Ishikawa (cell line): ENCODE results near the gene ADGRD2.
A peak's percentile ranks its signal among the peaks of the same experiment; 100 is the strongest.

Source experiments
- CEBPB ChIP-seq: IDR thresholded peaks from 2 replicates; pipeline ENCODE4 v1.6.1; 2012
- CREB1 ChIP-seq: IDR thresholded peaks from 2 replicates; pipeline ENCODE4 v1.6.1; 2012; ENCODE audit warnings: low read depth
- EGR1 ChIP-seq: IDR thresholded peaks from 2 replicates; pipeline ENCODE4 v1.6.1; 2012
- EP300 ChIP-seq: IDR thresholded peaks from 2 replicates; pipeline ENCODE4 v1.6.1; 2012; ENCODE audit warnings: borderline replicate concordance
- FOXM1 ChIP-seq: IDR thresholded peaks from 2 replicates; pipeline ENCODE4 v1.6.1; 2012; ENCODE audit warnings: low read depth, borderline replicate concordance
- MAX ChIP-seq: IDR thresholded peaks from 2 replicates; pipeline ENCODE4 v1.6.1; 2012
- NFIC ChIP-seq: IDR thresholded peaks from 2 replicates; pipeline ENCODE4 v1.6.1; 2012
- RAD21 ChIP-seq: IDR thresholded peaks from 2 replicates; pipeline ENCODE4 v1.6.1; 2012; ENCODE audit warnings: low read depth
- TAF1 ChIP-seq: IDR thresholded peaks from 2 replicates; pipeline ENCODE4 v1.6.1; 2012; ENCODE audit warnings: low read depth, mild to moderate bottlenecking
- TCF12 ChIP-seq: IDR thresholded peaks from 2 replicates; pipeline ENCODE4 v1.6.1; 2012; ENCODE audit warnings: low read depth
- TEAD4 ChIP-seq: IDR thresholded peaks from 2 replicates; pipeline ENCODE4 v1.6.1; 2012
- USF1 ChIP-seq: IDR thresholded peaks from 2 replicates; pipeline ENCODE4 v1.6.1; 2012
- YY1 ChIP-seq: IDR thresholded peaks from 2 replicates; pipeline ENCODE4 v1.6.1; 2012; ENCODE audit warnings: low read depth
- ZBTB7A ChIP-seq: IDR thresholded peaks from 2 replicates; pipeline ENCODE4 v1.6.1; 2012; ENCODE audit warnings: low read depth
- TF ChIP-seq, protein P1 (sequence below): IDR thresholded peaks from 2 replicates; pipeline ENCODE4 v1.6.1; 2012; ENCODE audit warnings: low read depth, mild to moderate bottlenecking

ADGRD2 gene

DNA sequence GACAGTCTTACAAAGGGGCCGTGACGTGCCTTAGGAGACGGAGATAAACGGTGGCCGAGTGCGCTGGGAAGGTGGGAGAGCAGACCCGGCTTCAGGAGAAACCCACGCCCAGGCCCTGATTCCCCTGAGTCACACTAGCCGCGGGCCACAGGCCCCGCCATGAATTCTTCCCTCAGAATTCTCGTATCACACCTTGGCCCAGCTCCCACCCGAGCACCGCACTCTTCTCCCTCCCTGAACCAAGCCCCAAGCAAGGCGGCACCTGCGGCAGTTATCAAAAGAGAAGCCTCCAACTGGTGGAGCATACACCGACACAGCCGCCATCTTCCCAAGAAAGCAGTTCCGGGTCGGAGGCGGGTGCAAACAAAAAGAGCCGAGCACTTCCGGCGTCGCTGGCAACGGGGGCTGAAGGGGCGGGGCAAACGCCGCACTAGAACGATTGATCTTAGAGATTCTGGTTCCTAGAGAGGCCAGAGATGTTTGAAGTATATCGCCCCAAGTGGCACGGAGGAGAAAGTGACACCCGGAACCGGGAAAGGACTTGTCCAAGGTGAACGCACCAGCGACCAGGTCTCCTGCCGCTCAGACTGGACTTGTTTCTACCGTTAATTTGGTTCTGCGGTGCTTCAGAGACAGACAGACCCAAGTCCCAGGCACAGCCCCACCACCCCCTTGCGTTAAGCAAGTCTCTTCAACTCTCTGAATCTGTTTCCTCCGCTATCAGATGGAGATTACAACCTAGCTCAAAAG, 35.0 kb upstream of the ADGRD2 start, which contains the start of gene PSMB7:
Gene PSMB7, minus strand, starts transcription at position 341 of the 750 bp plus-strand sequence. Its CDS starts 17 bp downstream, at position 324.
- 0 out of 2 replicates have a peak, but pooled peaks have one; percentile 17 for TF ChIP-seq TEAD4
- TF ChIP-seq CEBPB = no peak
- TF ChIP-seq ZBTB7A = no peak
- TF ChIP-seq RAD21 = no peak
- no peak; the same call in 1 of the 2 replicates for TF ChIP-seq EP300
- TF ChIP-seq, protein P1, sequence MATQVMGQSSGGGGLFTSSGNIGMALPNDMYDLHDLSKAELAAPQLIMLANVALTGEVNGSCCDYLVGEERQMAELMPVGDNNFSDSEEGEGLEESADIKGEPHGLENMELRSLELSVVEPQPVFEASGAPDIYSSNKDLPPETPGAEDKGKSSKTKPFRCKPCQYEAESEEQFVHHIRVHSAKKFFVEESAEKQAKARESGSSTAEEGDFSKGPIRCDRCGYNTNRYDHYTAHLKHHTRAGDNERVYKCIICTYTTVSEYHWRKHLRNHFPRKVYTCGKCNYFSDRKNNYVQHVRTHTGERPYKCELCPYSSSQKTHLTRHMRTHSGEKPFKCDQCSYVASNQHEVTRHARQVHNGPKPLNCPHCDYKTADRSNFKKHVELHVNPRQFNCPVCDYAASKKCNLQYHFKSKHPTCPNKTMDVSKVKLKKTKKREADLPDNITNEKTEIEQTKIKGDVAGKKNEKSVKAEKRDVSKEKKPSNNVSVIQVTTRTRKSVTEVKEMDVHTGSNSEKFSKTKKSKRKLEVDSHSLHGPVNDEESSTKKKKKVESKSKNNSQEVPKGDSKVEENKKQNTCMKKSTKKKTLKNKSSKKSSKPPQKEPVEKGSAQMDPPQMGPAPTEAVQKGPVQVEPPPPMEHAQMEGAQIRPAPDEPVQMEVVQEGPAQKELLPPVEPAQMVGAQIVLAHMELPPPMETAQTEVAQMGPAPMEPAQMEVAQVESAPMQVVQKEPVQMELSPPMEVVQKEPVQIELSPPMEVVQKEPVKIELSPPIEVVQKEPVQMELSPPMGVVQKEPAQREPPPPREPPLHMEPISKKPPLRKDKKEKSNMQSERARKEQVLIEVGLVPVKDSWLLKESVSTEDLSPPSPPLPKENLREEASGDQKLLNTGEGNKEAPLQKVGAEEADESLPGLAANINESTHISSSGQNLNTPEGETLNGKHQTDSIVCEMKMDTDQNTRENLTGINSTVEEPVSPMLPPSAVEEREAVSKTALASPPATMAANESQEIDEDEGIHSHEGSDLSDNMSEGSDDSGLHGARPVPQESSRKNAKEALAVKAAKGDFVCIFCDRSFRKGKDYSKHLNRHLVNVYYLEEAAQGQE = peak; percentile 56
- TF ChIP-seq NFIC = peak; percentile 87
- peak; percentile 98 for TF ChIP-seq YY1
- peak; percentile 61; the same call in 1 of the 2 replicates for TF ChIP-seq MAX
- peak; percentile 74; the same call in 1 of the 2 replicates for TF ChIP-seq TCF12
- peak; percentile 95 for TF ChIP-seq TAF1
- TF ChIP-seq FOXM1 = no peak
- peak; percentile 69; the same call in 1 of the 2 replicates for TF ChIP-seq EGR1
- peak; percentile 58 for TF ChIP-seq CREB1
- no peak for TF ChIP-seq USF1

- no peak for TF ChIP-seq CEBPB
- no peak for TF ChIP-seq USF1
- TF ChIP-seq, protein P1 = no peak
- no peak for TF ChIP-seq YY1
- TF ChIP-seq ZBTB7A = no peak
- TF ChIP-seq RAD21 = no peak
- no peak for TF ChIP-seq TCF12
- no peak for TF ChIP-seq TEAD4
- no peak for TF ChIP-seq EGR1
- TF ChIP-seq EP300 = no peak
- no peak for TF ChIP-seq CREB1
- TF ChIP-seq NFIC = no peak
- no peak for TF ChIP-seq MAX
- no peak for TF ChIP-seq TAF1
- no peak for TF ChIP-seq FOXM1
Measured at GRCh38 chr9:124415852-124416484, 34.3 kb upstream of the ADGRD2 start.

- TF ChIP-seq CEBPB (no peak), FOXM1 (no peak), TCF12 (no peak), TEAD4 (no peak), TAF1 (no peak), RAD21 (no peak), NFIC (no peak), EGR1 (no peak), CREB1 (no peak), ZBTB7A (no peak), USF1 (no peak), EP300 (no peak), MAX (no peak), YY1 (no peak)
- TF ChIP-seq, protein P1 = no peak
Measured at GRCh38 chr9:124419832-124420489, 30.3 kb upstream of the ADGRD2 start.
